BE2C (cell line): ENCODE results near the gene TRAPPC8. TPM values are rescaled to one million over a fixed set of nuclear protein-coding genes. Genes with fewer than 3 reads are reported as not detected.

Source experiments
- DNase-seq: peaks from one replicate; pipeline ENCODE4 v3.0.0-alpha.2; 2020
- H3K27me3 ChIP-seq: fragments of 250-450 bp; sonication (Bioruptor Pico); 2 replicates; pipeline ENCODE4 v1.5.1; 2020; ENCODE audit warnings: mild to moderate bottlenecking
- H3K36me3 ChIP-seq: fragments of 250-450 bp; sonication (Bioruptor Pico); 2 replicates; pipeline ENCODE4 v1.5.1; 2020; ENCODE audit warnings: mild to moderate bottlenecking
- H3K4me1 ChIP-seq: fragments of 250-450 bp; sonication (Bioruptor Pico); 2 replicates; pipeline ENCODE4 v1.5.1; 2020
- H3K4me3 ChIP-seq: 2 replicates; pipeline ENCODE4 v1.5.1; 2011; ENCODE audit warnings: low read depth, low read length
- H3K9me3 ChIP-seq: fragments of 250-450 bp; sonication (Bioruptor Pico); 2 replicates; pipeline ENCODE4 v1.5.1; 2020
- polyA plus RNA-seq: library from polyadenylated mRNA; unstranded; fragments of >200 nt; gene quantifications from one replicate; pipeline ENCODE4 v1.2.1, GENCODE V29; 2012; ENCODE audit warnings: low read depth, missing spikeins; ENCODE audit not compliant: insufficient read length, insufficient read depth
- TF ChIP-seq, protein P1 (sequence below): IDR thresholded peaks from 2 replicates; pipeline ENCODE4 v1.5.1; 2012; ENCODE audit warnings: mild to moderate bottlenecking, low read depth, low read length

Gene TRAPPC8
- polyA plus RNA-seq = 10.0 TPM

DNA sequence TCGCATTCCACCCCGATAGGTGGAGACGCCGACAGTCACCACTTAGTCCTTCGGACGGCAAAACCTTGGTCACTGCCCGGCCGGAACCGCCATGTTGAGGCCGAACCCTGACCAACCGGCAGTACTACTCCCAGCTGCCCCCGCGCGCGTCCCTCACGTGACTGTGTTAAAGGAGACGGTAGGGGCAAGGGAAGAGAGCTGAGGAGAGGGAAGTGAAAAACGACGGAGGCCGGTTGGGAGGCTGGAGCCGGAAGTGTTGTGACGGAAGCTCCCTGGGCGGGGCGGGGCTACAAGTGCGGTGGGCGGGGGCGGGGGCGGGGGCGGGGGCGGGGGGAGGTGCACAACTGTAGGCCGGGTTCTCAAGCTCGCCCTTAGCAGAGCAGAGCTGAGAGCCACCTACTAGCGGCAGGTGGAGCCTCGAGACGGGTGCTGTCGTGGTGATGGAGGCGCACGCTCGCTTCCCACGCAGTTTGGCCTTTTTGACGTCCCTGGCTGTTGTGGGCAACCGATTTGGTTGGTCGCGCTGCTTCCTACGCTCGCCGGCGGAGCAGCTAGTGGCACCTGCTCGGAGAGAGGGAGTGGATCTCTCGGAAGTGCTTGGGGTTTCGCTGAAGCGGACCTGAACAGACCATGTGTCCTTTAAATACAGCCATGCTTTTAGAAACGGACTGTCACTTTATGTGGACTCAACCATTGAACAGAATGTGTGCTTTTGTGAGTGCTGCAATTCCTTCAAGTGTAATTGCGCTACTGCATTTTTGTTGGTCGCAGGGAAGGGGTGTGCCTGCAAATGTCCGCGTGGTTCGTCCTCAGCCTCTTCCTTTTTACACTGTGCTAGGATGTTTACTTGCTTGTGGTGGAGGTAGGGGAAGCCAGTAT is at the start of gene TRAPPC8:
Gene TRAPPC8, minus strand, starts transcription at position 130 of the 879 bp plus-strand sequence. CDS start 364 bp downstream, outside the sequence.
- peak; percentile 93 for DNase-seq
- Histone ChIP-seq H3K9me3 (no peaks in the 10 kb centered on the region), H3K4me3 (peak within 1 kb of the TSS; percentile 84), H3K4me1 (no peaks in the 10 kb centered on the region), H3K36me3 (no peaks in the 10 kb centered on the region), H3K27me3 (no peaks in the 10 kb centered on the region)
- TF ChIP-seq, protein P1, sequence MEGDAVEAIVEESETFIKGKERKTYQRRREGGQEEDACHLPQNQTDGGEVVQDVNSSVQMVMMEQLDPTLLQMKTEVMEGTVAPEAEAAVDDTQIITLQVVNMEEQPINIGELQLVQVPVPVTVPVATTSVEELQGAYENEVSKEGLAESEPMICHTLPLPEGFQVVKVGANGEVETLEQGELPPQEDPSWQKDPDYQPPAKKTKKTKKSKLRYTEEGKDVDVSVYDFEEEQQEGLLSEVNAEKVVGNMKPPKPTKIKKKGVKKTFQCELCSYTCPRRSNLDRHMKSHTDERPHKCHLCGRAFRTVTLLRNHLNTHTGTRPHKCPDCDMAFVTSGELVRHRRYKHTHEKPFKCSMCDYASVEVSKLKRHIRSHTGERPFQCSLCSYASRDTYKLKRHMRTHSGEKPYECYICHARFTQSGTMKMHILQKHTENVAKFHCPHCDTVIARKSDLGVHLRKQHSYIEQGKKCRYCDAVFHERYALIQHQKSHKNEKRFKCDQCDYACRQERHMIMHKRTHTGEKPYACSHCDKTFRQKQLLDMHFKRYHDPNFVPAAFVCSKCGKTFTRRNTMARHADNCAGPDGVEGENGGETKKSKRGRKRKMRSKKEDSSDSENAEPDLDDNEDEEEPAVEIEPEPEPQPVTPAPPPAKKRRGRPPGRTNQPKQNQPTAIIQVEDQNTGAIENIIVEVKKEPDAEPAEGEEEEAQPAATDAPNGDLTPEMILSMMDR = no peak; the same call in 1 of the 2 replicates

DNA sequence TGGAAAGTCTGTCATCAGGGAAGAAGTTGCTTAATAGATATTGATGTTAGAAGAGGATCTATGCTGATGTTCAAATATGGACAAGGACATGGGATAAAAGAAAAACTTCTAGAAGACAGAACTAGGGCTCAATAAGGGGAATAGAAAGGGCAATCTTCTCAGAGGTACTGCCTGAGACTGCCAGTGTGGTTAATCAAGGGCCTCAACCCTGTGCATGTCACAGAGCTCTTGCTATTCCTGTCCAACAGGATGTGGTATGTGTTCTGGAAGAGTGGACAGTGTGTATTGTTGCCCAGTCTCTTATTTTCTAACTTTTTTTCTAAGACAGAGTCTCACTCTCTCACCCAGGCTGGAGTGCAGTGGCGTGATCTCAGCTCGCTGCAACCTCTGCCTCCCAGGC is 47.9 kb upstream of the TRAPPC8 start:
- Histone ChIP-seq H3K4me1 (no peaks in the 10 kb centered on the region), H3K36me3 (no peaks in the 10 kb centered on the region), H3K4me3 (no peak overlapping the region), H3K9me3 (no peaks in the 10 kb centered on the region), H3K27me3 (no peaks in the 10 kb centered on the region)
- TF ChIP-seq, protein P1 = no peak
- no peak for DNase-seq

- TF ChIP-seq, protein P1 = no peak
- no peak overlapping the region for H3K4me3 ChIP-seq
- H3K36me3 ChIP-seq = no peaks in the 10 kb centered on the region
- no peaks in the 10 kb centered on the region for H3K27me3 ChIP-seq
- no peaks in the 10 kb centered on the region for H3K9me3 ChIP-seq
- H3K4me1 ChIP-seq = no peaks in the 10 kb centered on the region
- no peak for DNase-seq
Measured at GRCh38 chr18:31983976-31984375, 41.0 kb upstream of the TRAPPC8 start.

GRCh38 chr18:31983020-31983419 is 40.1 kb upstream of the TRAPPC8 start:
- Histone ChIP-seq H3K4me3 (no peak overlapping the region), H3K9me3 (no peaks in the 10 kb centered on the region), H3K27me3 (no peaks in the 10 kb centered on the region), H3K36me3 (no peaks in the 10 kb centered on the region), H3K4me1 (no peaks in the 10 kb centered on the region)
- TF ChIP-seq, protein P1 = no peak
- no peak for DNase-seq

DNA sequence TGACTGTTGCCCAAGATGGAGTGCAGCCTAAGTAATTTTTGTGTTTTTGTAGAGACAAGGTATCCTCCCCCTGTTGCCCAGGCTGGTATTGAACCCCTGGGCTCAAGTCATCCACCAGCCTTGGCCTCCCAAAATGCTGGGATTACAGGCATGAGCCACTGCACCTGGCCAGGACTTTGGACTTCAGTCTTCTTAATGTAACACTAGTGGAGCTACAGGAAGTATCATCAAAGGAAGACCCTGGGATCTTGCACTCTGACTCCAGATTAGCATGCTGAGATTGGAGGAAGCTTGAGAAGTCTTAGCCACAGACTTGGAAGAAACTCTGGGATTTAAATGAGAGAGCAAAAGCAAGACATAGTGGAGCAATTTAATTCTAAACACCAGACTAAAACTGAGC is 37.9 kb upstream of the TRAPPC8 start:
- no peaks in the 10 kb centered on the region for H3K4me1 ChIP-seq
- H3K4me3 ChIP-seq = no peak overlapping the region
- H3K9me3 ChIP-seq = no peaks in the 10 kb centered on the region
- no peaks in the 10 kb centered on the region for H3K36me3 ChIP-seq
- no peak for DNase-seq
- TF ChIP-seq, protein P1 = no peak
- no peaks in the 10 kb centered on the region for H3K27me3 ChIP-seq

DNA sequence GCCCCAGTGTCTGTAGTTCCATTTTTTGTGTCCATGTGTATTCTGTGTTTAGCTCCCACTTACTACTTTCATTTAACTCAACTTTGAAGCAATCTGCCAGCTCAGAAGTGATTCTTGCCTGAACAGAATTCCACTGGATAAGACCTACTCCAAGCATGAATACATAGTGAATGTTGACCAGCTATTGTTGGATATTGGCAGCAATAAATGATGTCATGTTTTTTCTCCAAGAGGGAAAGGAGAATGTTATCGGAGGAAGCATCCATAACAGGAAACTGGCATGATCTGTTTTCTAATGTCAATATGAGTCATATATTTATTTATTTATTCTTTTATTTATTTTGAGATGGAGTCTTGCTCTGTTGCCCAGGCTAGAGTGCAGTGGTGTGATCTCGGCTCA is 36.8 kb upstream of the TRAPPC8 start:
- Histone ChIP-seq H3K27me3 (no peaks in the 10 kb centered on the region), H3K4me3 (no peak overlapping the region), H3K36me3 (no peaks in the 10 kb centered on the region), H3K4me1 (no peaks in the 10 kb centered on the region), H3K9me3 (no peaks in the 10 kb centered on the region)
- DNase-seq = no peak
- TF ChIP-seq, protein P1 = no peak
